Left cardiac atrium (tissue), 4 donors: ENCODE data around the gene DTX4. TPM values are rescaled to one million over a fixed set of nuclear protein-coding genes. Genes with fewer than 3 reads are reported as not detected.
A peak's percentile ranks its signal among the peaks of the same experiment; 100 is the strongest.

ENCODE experiments used
- ATAC-seq, 2 donors: fragments of 200-7000 bp; cut with Tn5 transposase; one replicate each; pipeline ENCODE4 v1.9.1; 2020; ENCODE audit warnings: mild to moderate bottlenecking in 2 of 2, moderate library complexity in 2 of 2
- DNase-seq: peaks from one replicate; pipeline ENCODE4 v3.0.0-alpha.2; 2020
- intact Hi-C, 2 donors: fragments of 100-400 bp; cut with DNase I; formaldehyde crosslinking; loops; one replicate each; pipeline versions ENCODE4 v1.14.1 to v1.15.1; 2022 to 2023
- total RNA-seq, 2 donors: library from RNA; stranded (reverse); fragmentation: NEBNext Ultra II Directional; extraction: Animal tissue kit (Norgen Biotek cat#: 25700); gene quantifications; one replicate each; pipeline ENCODE4 v1.2.1, GENCODE V29; 2021
- donor health status: DM: no; HTN: yes; CAD: no.
- donor health status: DM: no; HTN: yes; CAD: no; lungs with severe emphysema.
- donor health status: DM: yes; HTN: yes; CAD: no.
- donor health status: Dilated cardiomyopathy.

The DTX4 gene
- total RNA-seq, 2 donors from 2014 or later = 3.6 to 5.0 TPM

- intact Hi-C loops = loop anchor here in 1 of 2 donors (2.0 kb wide), 1 partner anchor 62 kb away; no protein-coding TSS in a partner anchor
- peak; percentile 83 to 91 for ATAC-seq
- DNase-seq = peak; percentile 34
These were observed 13.5 kb upstream of the DTX4 start for GRCh38 chr11:59158206-59159068.

GRCh38 chr11:59164028-59164427 is 7.9 kb upstream of the DTX4 start:
- ATAC-seq (no peak), DNase-seq (no peak)
- intact Hi-C loops = no loop called here

- no peak for DNase-seq
- ATAC-seq = peak; percentile 26 to 42
- intact Hi-C loops = loop anchor here (5.0 to 10.0 kb wide), 3 partner anchors 35 to 502 kb away; no protein-coding TSS in a partner anchor
These were observed 580 bp downstream of the DTX4 start for GRCh38 chr11:59172345-59173079.

- intact Hi-C loops = loop anchor here (5.0 to 10.0 kb wide), 3 partner anchors 34 to 501 kb away; no protein-coding TSS in a partner anchor
- ATAC-seq (peak in 1 of 2 donors; percentile 11), DNase-seq (peak; percentile 38)
These were observed 1.4 kb downstream of the DTX4 start for GRCh38 chr11:59173080-59173963.

- no peak for DNase-seq
- peak in 1 of 2 donors; percentile 46 for ATAC-seq
- intact Hi-C loops = loop anchor here (5.0 to 10.0 kb wide), 3 partner anchors 33 to 501 kb away; no protein-coding TSS in a partner anchor
These were observed 2.2 kb downstream of the DTX4 start for GRCh38 chr11:59173964-59174663.

GRCh38 chr11:59174664-59175033 is 2.7 kb downstream of the DTX4 start:
- intact Hi-C loops = loop anchor here (5.0 to 10.0 kb wide), 3 partner anchors 33 to 500 kb away; no protein-coding TSS in a partner anchor
- DNase-seq (no peak), ATAC-seq (peak in 1 of 2 donors; percentile 4)

- ATAC-seq = no peak
- DNase-seq = no peak
- intact Hi-C loops = loop anchor here in 1 of 2 donors (10.0 kb wide), 1 partner anchor 500 kb away; no protein-coding TSS in a partner anchor
These were observed 3.2 kb downstream of the DTX4 start for GRCh38 chr11:59175091-59175501.

- ATAC-seq = no peak
These were observed 4.4 kb downstream of the DTX4 start for GRCh38 chr11:59176330-59176729.

GRCh38 chr11:59178402-59178801 is 6.5 kb downstream of the DTX4 start:
- intact Hi-C loops = loop anchor here in 1 of 2 donors (10.0 kb wide), 1 partner anchor 496 kb away; no protein-coding TSS in a partner anchor
- DNase-seq = no peak
- ATAC-seq = no peak

More at GRCh38 chr11:59176330-59176729, 4.4 kb downstream of the DTX4 start:
- intact Hi-C loops = loop anchor here in 1 of 2 donors (10.0 kb wide), 1 partner anchor 498 kb away; no protein-coding TSS in a partner anchor
- DNase-seq = no peak

- intact Hi-C loops = loop anchor here in 1 of 2 donors (10.0 kb wide), 1 partner anchor 496 kb away; no protein-coding TSS in a partner anchor
- ATAC-seq = no peak
- no peak for DNase-seq
These were observed 7.2 kb downstream of the DTX4 start for GRCh38 chr11:59179121-59179520.

GRCh38 chr11:59180168-59180776 is 8.3 kb downstream of the DTX4 start:
- DNase-seq (no peak), ATAC-seq (no peak)
- intact Hi-C loops = no loop called here

GRCh38 chr11:59180907-59181306 is 9.0 kb downstream of the DTX4 start:
- ATAC-seq = no peak
- intact Hi-C loops = no loop called here

GRCh38 chr11:59181746-59182456 is 10.0 kb downstream of the DTX4 start:
- no peak for ATAC-seq
- DNase-seq = no peak
- intact Hi-C loops = no loop called here

More at GRCh38 chr11:59180907-59181306, 9.0 kb downstream of the DTX4 start:
- DNase-seq = no peak

- intact Hi-C loops = no loop called here
- DNase-seq (no peak), ATAC-seq (no peak)
These were observed 10.7 kb downstream of the DTX4 start for GRCh38 chr11:59182457-59183151.

- intact Hi-C loops = no loop called here
- no peak for DNase-seq
- ATAC-seq = peak; percentile 15 to 16
These were observed 11.8 kb downstream of the DTX4 start for GRCh38 chr11:59183771-59184170.

GRCh38 chr11:59184691-59185339 is 12.9 kb downstream of the DTX4 start:
- ATAC-seq = no peak
- no peak for DNase-seq
- intact Hi-C loops = no loop called here
